Neural progenitor cell (in vitro differentiated cells): ENCODE measurements around the gene CDH19. TPM values are rescaled to one million over a fixed set of nuclear protein-coding genes. Genes with fewer than 3 reads are reported as not detected.

Experiments used
- DNase-seq: peaks from one replicate; pipeline ENCODE4 v3.0.0-alpha.2; 2016; ENCODE audit warnings: low spot score
- H2AFZ ChIP-seq: fragments of 200-600 bp; sonication (generic); replicated peaks from 2 replicates; pipeline ENCODE4 v1.6.1; 2016; ENCODE audit warnings: antibody characterized with exemption
- H3F3A ChIP-seq: fragments of 200-600 bp; sonication (generic); 2 replicates; pipeline ENCODE4 v1.6.1; 2016; ENCODE audit warnings: antibody characterized with exemption, low read depth
- H3K27ac ChIP-seq: fragments of 200-600 bp; sonication (generic); 2 replicates; pipeline ENCODE4 v1.5.1; 2016; ENCODE audit warnings: mild to moderate bottlenecking
- H3K27me3 ChIP-seq: fragments of 200-600 bp; sonication (generic); 2 replicates; pipeline ENCODE4 v1.6.1; 2016; ENCODE audit warnings: mild to moderate bottlenecking, moderate library complexity
- H3K36me3 ChIP-seq: fragments of 200-600 bp; sonication (generic); 2 replicates; pipeline ENCODE4 v1.5.1; 2016
- H3K4me1 ChIP-seq: fragments of 200-600 bp; sonication (generic); 2 replicates; pipeline ENCODE4 v1.6.1; 2016; ENCODE audit warnings: mixed run types
- H3K4me2 ChIP-seq: fragments of 200-600 bp; sonication (generic); 2 replicates; pipeline ENCODE4 v1.6.1; 2016
- H3K4me3 ChIP-seq: fragments of 200-600 bp; sonication (generic); 2 replicates; pipeline ENCODE4 v1.5.1; 2016
- H3K79me2 ChIP-seq: fragments of 200-600 bp; sonication (generic); 2 replicates; pipeline ENCODE4 v1.6.1; 2016; ENCODE audit warnings: low read depth
- H3K9ac ChIP-seq: fragments of 200-600 bp; sonication (generic); 2 replicates; pipeline ENCODE4 v1.6.1; 2016
- H3K9me3 ChIP-seq: fragments of 200-600 bp; sonication (generic); 2 replicates; pipeline ENCODE4 v1.5.1; 2016; ENCODE audit warnings: low read depth
- H4K20me1 ChIP-seq: fragments of 200-600 bp; sonication (generic); 2 replicates; pipeline ENCODE4 v1.6.1; 2016; ENCODE audit warnings: low read depth
- H3K27ac Mint-ChIP-seq: 3 replicates; pipeline ENCODE4 v1.8.0; 2021; ENCODE audit warnings: mixed read lengths
- H3K27me3 Mint-ChIP-seq: 2 replicates; pipeline ENCODE4 v1.8.0; 2022; ENCODE audit warnings: low read depth, mild to moderate bottlenecking, inconsistent platforms, moderate library complexity, mixed read lengths; ENCODE audit not compliant: insufficient read depth
- H3K36me3 Mint-ChIP-seq: 3 replicates; pipeline ENCODE4 v1.8.0; 2021; ENCODE audit warnings: mixed read lengths
- H3K4me1 Mint-ChIP-seq: 3 replicates; pipeline ENCODE4 v1.8.0; 2021; ENCODE audit warnings: mixed read lengths
- H3K4me3 Mint-ChIP-seq: 3 replicates; pipeline ENCODE4 v1.8.0; 2021; ENCODE audit warnings: mild to moderate bottlenecking, moderate library complexity, mixed read lengths
- H3K9me3 Mint-ChIP-seq: 3 replicates; pipeline ENCODE4 v1.8.0; 2020; ENCODE audit warnings: mixed read lengths
- CTCF ChIP-seq: fragments of 200-600 bp; sonication (generic); IDR thresholded peaks from 2 replicates; pipeline ENCODE4 v1.5.1; 2017; ENCODE audit warnings: antibody characterized with exemption, mild to moderate bottlenecking
- EZH2 ChIP-seq: fragments of 200-600 bp; sonication (generic); IDR thresholded peaks from 2 replicates; pipeline ENCODE4 v1.6.1; 2017; ENCODE audit warnings: antibody characterized with exemption, mild to moderate bottlenecking, moderate library complexity
- EZH2phosphoT487 ChIP-seq: fragments of 200-600 bp; sonication (generic); IDR thresholded peaks from 2 replicates; pipeline ENCODE4 v1.6.1; 2017; ENCODE audit warnings: antibody characterized with exemption
- total RNA-seq: library from RNA; depleted of rRNA; stranded (reverse); fragments of >200 nt; gene quantifications from 2 replicates; pipeline ENCODE4 v1.2.3, GENCODE V29; 2015; ENCODE audit warnings: low replicate concordance

CDH19 gene
- total RNA-seq, 1 donor from 2014 or later: not detected

- Histone ChIP-seq H2AFZ (no peak overlapping the region), H3K9me3 (peaks cover 3% of the 10 kb centered on the region), H3F3A (no peaks in the 10 kb centered on the region), H3K27me3 (no peaks in the 10 kb centered on the region), H3K27ac (no peak overlapping the region), H4K20me1 (no peaks in the 10 kb centered on the region), H3K4me2 (no peak overlapping the region), H3K79me2 (no peaks in the 10 kb centered on the region), H3K9ac (no peak overlapping the region), H3K36me3 (no peaks in the 10 kb centered on the region), H3K4me1 (no peaks in the 10 kb centered on the region), H3K4me3 (no peak overlapping the region)
- TF ChIP-seq CTCF (peak; percentile 67), EZH2 (no peak)
- no peak overlapping the region for H3K4me3 Mint-ChIP-seq
- DNase-seq: peak; percentile 60
- H3K9me3 Mint-ChIP-seq: no peaks in the 10 kb centered on the region
- no peak overlapping the region for H3K27ac Mint-ChIP-seq
- H3K4me1 Mint-ChIP-seq: no peaks in the 10 kb centered on the region
- no peaks in the 10 kb centered on the region for H3K36me3 Mint-ChIP-seq
- H3K27me3 Mint-ChIP-seq: no peaks in the 10 kb centered on the region
Measured at GRCh38 chr18:66616523-66616983, 12.7 kb upstream of the CDH19 start.

- Mint-ChIP-seq H3K36me3 (no peaks in the 10 kb centered on the region), H3K27me3 (no peaks in the 10 kb centered on the region), H3K27ac (no peak overlapping the region), H3K9me3 (no peaks in the 10 kb centered on the region), H3K4me3 (no peak overlapping the region), H3K4me1 (no peaks in the 10 kb centered on the region)
- no peak overlapping the region for H3K4me2 ChIP-seq
- TF ChIP-seq EZH2phosphoT487: no peak
- TF ChIP-seq EZH2: no peak
- TF ChIP-seq CTCF: no peak
- no peaks in the 10 kb centered on the region for H3F3A ChIP-seq
- H3K27me3 ChIP-seq: no peaks in the 10 kb centered on the region
- H3K27ac ChIP-seq: no peak overlapping the region
- H3K36me3 ChIP-seq: no peaks in the 10 kb centered on the region
- H4K20me1 ChIP-seq: no peaks in the 10 kb centered on the region
- H3K4me1 ChIP-seq: no peaks in the 10 kb centered on the region
- H3K79me2 ChIP-seq: no peaks in the 10 kb centered on the region
- no peaks in the 10 kb centered on the region for H3K9me3 ChIP-seq
- H2AFZ ChIP-seq: no peak overlapping the region
- H3K4me3 ChIP-seq: no peak overlapping the region
- no peak for DNase-seq
- H3K9ac ChIP-seq: no peak overlapping the region
Measured at GRCh38 chr18:66615176-66615575, 11.3 kb upstream of the CDH19 start.

- DNase-seq: no peak
- Mint-ChIP-seq H3K27me3 (no peaks in the 10 kb centered on the region), H3K4me1 (no peaks in the 10 kb centered on the region), H3K4me3 (no peak overlapping the region), H3K9me3 (no peaks in the 10 kb centered on the region), H3K36me3 (no peaks in the 10 kb centered on the region), H3K27ac (no peak overlapping the region)
- TF ChIP-seq EZH2 (no peak), CTCF (no peak), EZH2phosphoT487 (no peak)
- Histone ChIP-seq H3K4me1 (no peaks in the 10 kb centered on the region), H3K79me2 (no peaks in the 10 kb centered on the region), H2AFZ (no peak overlapping the region), H3K9ac (no peak overlapping the region), H3K4me3 (no peak overlapping the region), H3K9me3 (no peaks in the 10 kb centered on the region), H4K20me1 (no peaks in the 10 kb centered on the region), H3K36me3 (no peaks in the 10 kb centered on the region), H3K27me3 (no peaks in the 10 kb centered on the region), H3K4me2 (no peak overlapping the region), H3K27ac (no peak overlapping the region), H3F3A (no peaks in the 10 kb centered on the region)
Measured at GRCh38 chr18:66607632-66608031, 3.7 kb upstream of the CDH19 start.

GRCh38 chr18:66601649-66602048 lies 2.2 kb downstream of the CDH19 start:
- Histone ChIP-seq H3F3A (no peaks in the 10 kb centered on the region), H3K27ac (no peak overlapping the region), H3K9me3 (no peaks in the 10 kb centered on the region), H2AFZ (peak overlapping the region; percentile 66), H3K36me3 (no peaks in the 10 kb centered on the region), H3K27me3 (no peaks in the 10 kb centered on the region), H4K20me1 (no peaks in the 10 kb centered on the region), H3K79me2 (no peaks in the 10 kb centered on the region), H3K4me3 (no peak overlapping the region), H3K4me2 (no peak overlapping the region), H3K9ac (no peak overlapping the region), H3K4me1 (no peaks in the 10 kb centered on the region)
- Mint-ChIP-seq H3K36me3 (no peaks in the 10 kb centered on the region), H3K9me3 (peaks cover 4% of the 10 kb centered on the region), H3K4me3 (no peak overlapping the region), H3K27ac (no peak overlapping the region), H3K4me1 (no peaks in the 10 kb centered on the region), H3K27me3 (no peaks in the 10 kb centered on the region)
- no peak for DNase-seq
- TF ChIP-seq EZH2 (no peak), EZH2phosphoT487 (no peak), CTCF (no peak)
